Tongue (tissue), 2 donors: ENCODE data around the gene ALKBH3. TPM values are rescaled to one million over a fixed set of nuclear protein-coding genes. Genes with fewer than 3 reads are reported as not detected.

Experiments
- DNase-seq: peaks from one replicate; pipeline ENCODE4 v3.0.0-alpha.2; 2015
- total RNA-seq: library from RNA; depleted of rRNA; stranded (reverse); fragments of >200 nt; gene quantifications from one replicate; pipeline ENCODE4 v1.2.3, GENCODE V29; 2014

ALKBH3 gene
- total RNA-seq, 1 donor from 2014 or later, result 27.3 TPM

DNA sequence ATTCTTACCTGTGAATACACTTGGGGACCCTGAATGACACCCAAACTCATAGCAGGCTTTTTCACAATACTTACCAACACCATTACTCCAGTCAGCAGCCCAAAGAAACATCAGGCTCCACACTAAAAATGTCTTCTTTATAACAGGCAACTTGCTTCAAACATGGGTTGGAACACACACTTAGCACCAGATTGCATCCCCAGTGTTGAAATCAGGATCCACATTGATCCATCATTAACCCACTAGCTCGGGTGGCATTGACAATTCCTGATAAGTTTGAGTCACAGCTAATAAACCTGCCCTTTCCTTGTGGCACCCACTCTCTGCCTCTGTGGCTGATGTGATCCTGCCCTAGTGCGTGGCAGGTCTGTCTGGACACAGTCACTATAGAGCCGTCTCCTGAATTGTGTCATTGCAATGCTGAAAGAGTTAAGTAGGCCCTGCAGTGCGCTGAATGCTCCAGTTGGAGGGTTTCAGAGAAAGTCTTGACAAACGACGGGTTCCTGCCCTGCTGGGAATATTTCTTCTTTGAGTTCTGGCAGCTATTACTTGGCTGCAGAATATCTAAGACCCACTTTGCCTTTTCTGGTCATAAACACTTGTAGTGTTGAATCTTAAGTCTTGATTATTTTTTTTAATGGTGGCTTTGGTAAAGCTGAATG lies 42.2 kb downstream of the ALKBH3 start:
- DNase-seq, result no peak

DNA sequence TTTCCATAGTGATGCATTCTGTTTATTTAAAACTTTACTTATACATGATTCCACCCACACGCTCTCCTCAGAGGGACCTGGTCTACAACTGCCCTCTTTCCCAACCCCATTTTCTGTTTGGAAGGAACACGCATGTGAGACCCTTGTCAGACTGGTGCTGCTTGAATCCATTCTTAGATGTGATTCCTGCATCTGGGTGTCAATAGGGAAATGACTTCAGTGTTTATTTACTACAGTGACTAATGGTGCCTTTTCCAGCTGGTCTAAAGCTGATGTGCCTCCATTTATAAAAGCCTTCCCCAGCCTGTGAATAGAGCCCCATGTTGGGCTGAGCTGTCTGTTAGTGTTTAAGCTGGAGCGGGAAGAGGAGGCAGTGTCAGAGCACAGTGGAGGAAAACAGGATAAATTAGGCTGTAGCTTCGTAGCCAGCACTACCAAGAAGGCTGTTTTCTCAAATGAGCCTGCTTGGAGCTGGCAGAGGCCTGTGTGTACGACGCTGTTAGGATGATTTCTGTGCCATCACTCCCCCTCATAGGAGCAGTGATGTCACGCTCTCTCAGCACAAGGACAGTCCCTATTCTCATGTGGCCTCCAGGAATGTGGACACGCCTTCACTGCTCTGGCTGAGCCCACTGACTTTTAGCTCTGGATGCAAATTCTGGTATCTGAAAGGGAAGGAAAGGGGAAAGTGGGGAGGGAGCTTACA lies 42.9 kb downstream of the ALKBH3 start:
- DNase-seq, result peak; percentile 76

DNA sequence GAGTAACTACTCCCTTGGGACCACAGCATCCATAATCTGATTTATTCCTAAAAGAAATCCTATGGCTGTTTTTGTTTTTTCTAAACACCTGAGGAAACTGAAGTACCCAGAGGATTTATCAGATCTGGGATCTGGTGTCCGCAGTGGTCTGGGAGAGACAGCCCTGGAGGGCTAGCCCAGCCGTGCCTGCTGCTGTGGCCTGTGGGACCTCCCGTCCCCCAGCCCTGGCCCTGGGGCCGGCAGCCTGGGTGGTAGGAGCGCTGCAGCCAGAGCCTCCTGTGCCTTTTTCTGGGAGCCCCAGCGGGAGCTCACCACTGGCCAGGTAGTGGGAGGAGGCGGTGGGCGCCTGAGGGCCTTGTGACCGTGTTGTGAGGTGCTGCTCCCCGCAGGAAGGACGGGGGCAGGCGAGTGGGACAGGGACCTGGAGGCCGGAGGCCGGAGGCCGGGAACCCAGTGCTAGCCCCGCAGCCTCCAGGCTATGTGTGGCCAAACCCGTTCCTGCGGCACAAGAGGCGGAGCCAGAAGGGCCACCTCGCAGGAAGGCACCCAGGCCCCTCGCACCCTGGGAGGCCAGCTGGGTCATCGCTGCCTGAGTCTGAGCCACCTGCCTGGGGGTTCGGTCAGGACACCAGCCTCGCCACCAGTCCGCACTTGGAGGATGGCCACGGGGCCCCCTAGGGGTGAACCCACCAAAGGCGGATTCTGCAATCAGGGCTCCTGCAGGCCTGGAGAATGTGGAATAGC lies 43.7 kb downstream of the ALKBH3 start:
- no peak for DNase-seq

DNA sequence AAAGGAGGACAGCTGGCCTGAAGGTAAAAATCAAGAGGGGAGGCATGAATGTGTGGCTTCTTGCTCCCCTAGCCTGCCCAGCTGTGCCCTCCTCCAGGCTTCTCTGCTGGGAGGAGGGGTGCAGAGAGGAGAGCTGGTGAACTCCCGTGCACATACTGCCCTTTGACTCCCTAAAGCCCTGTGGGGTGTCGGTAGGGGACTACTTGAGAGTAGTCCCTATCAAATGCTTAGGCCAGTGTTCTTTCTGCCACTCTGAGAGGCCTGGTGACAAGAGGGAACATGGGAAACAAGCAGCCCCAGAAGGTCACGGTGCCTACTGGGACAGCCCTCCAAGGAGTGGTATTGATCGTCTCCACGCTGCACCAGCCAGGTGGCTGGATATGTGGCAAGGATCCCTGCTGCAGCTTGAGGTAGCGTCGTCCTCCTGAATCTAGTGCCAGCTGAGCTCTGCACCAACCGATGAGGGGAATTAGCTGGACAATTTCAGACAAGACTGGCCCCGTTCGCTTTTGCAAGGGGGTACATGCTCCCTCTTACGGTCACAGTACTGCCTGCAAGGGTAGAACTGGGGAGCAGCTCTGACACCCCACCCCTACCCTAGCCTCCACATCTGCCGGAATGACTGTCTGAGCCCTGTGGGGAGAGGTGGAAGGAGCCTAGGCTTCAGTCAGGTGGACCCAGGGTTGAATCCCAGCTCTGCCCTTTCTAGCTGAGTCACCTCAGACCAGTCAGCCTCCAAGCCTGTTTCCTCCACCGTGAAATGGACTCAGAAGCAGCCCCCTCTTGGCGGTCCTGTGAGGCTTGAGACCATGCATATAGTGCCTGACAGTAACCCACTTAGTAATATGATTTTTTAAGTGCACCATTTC lies 44.7 kb downstream of the ALKBH3 start:
- no peak for DNase-seq

DNA sequence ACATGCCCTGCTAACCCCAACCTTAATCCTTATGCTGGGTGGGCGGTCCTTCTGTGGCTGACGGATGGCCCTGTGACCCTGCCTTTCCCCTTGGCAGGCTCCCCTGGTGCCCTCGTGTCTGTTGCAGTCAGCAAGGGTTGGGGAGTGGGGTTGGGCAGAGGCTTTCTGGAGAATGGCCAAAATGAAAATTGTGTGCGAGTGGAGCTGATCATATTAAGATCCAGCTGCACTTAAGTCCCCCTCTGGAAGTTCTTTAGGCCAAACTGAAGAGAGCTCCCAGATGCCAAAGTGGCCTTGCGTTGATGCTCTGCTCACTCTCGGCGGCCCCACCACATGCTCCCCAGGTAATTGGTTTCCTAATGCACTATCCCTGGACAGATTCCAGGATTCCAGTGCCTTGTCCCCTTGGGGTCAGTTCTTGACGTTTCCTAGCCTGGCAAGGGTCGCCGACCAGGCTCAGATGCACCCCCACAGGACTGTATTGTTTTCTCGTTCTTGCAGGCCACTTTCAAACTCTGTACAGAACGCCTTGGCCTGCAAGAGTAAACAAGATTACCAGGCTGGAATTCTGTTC lies 45.4 kb downstream of the ALKBH3 start:
- peak; percentile 69 for DNase-seq

DNA sequence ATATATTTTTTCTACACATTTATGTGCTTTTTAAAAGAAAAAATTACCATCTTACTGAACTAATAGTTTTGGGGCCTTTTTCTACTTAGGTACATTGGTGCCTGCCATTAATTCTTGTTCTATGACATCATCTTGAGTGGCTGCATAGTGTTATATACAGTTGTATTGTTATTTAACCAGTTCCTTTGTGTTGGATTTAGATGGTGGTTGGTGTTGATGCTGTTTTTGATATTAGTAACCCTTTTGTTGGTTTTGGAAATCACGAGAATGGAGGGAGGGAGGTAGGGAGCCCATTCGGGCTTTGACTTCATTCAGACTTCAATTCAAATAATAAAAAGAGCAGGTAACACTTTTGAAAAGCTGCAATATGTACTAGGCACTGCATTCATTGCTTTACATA lies 46.4 kb downstream of the ALKBH3 start:
- DNase-seq, result no peak

DNA sequence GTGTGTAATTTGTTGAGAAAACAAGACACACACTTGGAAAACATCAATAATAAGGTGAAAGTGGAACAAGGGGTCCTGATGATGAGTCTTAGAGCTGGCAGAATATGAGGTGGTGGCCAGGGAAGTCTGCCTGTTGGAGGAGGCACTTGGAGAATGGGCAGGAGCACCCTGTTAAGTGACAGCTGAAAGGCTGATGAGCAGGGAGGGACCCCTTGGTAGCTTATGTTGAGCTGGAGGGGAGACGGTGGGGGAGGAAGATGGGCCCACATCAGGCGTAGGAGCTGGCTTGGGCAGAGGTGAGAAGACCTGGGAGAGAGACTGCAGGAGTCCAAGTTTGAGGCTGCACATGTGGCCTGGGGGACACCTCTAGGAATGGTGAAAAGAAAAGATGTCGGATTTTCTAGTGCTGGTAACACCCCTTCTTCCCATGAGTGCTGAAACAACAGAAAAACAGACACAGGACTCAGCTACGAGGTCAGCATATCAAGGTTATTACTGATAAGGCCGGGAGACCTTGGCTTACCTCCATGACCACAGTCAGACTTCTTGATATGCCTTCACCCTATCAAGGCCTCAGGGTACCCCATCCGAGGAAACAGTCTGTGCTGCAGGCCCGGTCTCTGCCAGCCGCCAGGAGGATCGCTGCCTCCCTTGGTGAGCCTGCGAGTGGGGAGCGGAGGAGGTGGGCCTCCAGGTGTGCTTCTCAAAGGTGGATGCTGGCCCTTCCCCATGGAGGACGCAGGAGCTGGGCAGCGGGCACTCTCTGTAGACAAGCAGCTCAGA lies 47.5 kb downstream of the ALKBH3 start:
- DNase-seq, result no peak

DNA sequence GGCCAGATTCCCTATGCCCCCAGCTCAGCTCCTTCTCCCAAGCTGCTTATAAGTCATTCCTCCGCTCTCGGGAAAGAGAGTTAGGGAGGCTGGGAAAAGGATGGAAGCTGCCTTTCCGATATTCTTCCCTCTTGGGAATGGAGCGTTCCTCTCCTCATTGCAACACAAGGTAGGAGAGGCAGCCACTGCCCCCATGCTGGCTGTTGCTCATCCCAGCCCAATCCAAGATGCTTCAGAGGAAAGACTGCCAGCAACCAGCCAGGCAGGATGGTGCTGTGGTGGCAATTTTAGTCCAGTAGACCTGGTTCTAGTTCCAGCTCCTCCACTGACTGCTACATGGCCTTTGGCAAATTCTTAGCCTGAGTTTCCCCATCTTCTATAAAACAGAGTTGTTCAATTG lies 48.1 kb downstream of the ALKBH3 start:
- DNase-seq, result no peak

DNA sequence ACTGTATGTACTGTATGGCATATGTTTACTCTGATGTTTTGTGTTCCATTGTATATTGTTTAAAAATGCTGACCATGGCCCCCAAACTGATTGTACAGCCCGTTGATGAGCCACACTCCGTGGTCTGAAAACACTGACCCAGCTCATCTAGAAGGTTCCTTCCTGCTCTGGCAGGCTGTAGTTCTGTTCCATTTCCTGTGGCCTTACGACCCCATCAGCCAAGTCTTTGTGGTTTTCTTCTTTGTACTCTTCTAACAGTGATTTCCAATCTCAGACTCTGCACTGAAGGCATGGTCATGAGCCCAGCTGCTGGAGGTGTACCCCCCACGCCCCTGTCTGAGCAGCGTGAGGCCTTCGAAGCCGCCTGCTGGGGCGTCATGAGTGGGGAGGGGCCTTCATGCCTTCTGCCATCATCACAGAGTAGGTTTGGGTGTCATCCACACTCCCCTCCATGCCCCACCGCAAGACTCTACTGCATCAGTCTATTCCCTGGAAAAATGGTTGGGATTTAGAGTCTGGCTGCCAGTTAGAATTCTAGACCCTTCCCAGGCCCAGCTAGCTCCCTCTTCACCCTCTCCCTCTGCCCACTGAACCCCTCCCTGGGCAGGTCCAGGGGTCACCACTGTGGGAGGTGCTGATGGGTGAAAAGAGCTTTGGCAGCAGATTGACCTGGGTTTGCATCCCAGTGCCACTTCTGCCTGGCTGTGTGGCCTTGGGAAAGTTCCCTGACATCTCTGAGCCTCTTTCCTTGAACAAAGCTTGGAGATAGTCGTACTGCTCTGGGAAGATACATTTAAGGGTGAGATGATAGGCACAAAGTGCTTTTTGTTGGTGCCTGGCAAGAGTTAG lies 50.5 kb downstream of the ALKBH3 start:
- DNase-seq, result no peak

DNA sequence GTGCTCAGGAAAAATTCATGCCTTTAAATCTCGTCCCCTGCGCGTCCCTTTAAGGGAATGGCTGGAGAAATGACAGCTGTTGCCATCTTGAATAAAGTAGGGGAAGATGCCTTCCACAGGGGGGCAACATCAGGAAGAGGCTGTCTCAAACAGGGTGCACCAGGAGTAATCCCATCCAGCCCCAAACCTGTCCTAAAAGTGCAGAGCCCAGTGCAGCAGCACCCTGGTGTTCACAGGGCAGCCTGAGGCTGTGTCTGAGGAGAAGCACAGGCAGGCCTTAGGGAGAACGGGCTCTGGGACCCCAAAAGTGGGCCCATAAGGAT lies 51.0 kb downstream of the ALKBH3 start:
- DNase-seq, result peak; percentile 38

DNA sequence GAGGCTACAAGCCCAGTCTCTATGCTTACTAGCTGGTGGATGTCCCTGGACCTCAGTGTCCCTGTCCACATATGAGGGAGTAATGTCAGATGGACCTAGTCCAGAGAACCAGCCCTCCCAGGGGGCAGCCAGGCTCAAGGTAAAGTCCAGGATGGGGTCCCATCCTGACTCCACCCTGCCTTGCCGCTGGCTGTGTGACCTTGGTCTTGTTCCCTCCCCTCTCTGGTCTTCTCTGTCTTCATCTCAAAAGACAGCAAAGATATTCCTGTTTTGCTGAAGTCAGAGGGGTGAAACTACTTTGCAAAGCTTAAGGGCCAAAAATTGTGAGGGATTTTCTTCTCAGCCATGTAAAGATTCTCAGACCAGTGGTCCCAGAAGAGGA lies 52.6 kb downstream of the ALKBH3 start:
- DNase-seq, result no peak

DNA sequence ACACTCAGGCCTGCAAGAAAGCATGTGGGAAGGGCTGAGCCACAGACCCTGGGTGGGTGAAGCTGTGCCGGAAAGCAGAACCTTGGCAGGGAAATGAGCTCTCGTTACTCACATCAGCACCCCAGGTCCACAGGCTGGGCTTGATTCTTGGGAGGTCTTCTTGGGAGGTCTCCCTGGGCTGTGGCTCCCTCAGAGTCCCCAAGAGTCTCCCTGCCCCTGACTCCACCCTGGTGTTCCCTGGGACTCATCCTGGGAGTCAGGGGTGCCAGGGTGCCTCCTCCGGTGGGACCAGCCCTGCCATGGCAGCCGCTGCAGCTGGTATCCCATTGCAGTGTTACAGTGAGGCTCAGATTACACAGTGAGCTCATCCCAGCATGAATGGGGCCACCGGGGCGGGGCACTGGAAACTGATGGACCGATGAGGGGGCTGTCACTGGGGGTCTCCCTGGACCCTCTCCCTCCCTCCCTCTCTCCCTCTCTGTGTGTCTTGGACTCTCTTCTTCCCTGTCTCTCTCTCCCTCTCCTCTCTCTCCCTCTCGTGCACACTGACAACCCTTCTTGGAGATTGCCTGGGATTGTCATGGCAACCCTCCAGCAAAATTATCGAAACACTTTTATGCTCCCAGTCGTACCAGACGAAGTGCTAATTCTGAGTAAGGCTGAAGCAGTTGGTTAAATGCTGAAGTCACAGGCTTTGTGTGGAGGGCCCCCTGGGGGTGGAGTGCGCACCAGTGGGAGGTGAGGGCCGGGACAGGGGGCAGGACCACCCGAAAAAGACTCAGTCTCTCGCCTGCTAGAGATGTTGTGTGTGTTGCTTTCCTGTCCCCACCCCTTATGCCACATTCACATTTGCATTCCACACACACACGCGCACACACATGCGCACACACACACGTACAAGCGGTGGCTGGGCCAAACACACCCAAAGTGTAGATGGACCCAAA lies 53.2 kb downstream of the ALKBH3 start:
- DNase-seq, result peak; percentile 71

DNA sequence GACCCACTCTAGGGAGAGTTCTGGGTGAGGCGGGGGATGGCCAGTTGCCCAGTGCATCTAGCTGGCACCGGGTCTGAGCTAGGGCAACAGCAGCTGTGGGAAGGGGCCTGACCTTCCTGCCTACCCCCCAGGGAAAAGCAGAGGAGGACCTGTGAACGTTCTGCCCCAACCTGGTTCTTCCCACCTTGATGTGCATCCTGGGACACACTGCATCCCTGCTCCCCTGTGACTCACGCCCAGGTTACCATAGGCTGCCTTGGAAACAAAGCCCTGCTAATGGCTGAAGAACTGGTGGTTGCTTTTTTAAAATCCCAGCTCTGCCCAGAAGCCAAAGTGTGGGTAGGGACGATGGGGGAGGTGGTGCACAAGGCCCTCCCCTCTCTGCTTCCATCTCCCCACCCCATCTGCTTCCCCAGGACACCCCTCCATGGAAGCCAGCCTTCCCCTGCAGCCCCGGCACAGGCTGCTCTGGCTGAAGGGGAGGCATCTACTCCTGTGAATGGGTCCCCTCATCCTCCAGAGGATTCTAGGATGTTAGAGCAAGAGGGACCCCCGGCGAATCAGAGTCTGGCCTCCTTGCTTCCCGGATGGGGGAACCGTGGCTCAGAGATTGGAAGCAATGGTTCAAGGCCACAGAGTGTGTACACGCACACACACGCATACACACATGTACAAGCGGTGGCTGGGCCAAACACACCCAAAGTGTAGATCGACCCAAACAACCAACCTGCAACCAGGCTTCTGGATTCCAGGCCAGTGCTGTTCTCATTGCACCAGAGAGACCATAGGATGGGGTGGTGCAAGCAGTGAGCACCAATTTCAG lies 54.2 kb downstream of the ALKBH3 start:
- DNase-seq, result no peak

DNA sequence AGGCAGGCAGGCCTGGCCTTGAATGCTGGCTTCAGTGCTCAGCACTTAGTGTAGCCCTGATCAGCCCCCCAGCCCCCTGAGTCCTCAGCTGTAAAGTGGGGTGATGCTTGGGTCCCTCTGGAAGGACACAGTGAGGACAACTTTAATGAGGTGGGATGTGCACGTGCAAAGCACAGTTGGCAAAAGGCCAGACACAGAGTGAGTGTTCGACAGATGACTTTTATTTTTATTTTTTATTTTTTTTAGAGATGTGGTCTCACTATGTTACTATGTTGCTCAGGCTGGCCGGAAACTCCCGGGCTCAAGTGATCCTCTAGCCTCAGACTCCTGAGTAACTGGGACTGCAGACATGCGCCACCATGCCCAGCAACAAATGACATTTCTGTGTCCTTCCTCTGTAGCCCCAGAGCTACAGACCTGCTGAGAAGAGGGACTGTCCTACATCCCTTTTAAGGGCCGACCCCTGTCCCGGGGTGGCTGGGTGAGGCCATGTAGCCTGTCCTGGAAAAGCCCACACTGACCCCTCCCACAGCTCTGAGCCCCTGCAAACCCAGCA lies 54.9 kb downstream of the ALKBH3 start:
- no peak for DNase-seq

DNA sequence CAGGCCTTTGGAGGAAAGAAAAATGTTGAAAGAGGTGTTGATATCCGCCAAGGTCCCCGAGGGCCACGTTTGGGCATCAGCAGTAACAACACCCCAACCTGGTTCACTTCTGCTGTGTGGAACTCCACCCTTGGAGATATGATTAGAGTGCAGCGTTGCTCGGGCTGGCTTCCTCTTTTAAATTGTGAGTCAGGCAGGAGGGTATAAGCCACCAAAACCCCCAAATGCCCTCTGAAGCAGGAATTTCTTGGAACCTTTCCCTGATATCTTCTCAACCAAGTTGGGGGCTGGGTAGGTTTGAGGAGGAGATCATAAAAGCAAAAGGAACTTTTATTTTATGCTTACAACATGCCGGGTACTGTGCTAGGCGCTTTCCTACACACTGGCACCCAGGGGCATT lies 55.4 kb downstream of the ALKBH3 start:
- no peak for DNase-seq

DNA sequence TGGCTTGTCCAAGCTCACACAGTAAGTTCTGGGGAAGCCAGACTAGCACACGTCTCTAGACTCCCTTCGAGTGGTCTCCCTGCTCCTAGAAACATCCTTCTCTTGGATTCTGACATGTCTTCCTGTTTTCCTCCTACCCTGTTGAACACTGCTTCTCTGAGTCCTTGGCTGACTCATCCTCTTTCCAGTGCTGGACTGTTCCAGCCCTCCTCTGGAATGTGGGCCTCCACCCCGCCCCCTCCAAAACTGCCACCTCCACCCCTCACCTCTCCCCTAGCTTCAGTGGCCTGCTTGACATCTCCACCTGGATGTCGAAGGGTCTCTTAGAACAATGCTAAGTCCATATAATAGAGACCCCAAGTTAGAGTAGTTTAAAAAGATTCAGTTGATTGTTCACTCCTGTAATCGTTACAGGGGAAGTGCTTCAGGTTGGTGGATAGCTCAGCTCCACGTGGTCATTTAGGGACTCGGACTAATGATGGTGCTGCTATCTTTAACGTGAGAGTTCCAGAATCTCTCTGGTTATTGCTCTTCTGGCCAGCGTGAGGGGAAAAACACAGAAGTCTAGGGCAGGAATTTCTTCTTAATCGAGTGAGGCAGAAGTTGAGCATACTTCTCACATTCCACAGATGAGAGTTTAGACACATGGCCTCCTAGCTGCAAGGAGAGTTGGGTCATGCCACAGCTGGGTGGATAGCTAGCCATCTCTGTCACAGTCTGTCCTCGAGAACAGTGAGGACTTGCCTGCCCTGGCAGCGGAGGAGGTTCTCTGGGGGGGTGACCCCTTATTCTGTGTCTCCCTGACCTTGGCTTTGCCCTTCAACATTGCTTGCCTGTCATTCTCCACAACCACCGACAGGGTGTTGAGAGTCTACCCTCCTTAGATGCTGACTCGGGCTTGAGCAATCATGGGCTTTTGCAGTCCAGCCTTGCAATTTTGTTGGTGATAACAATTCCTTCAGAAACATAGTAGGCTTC lies 57.1 kb downstream of the ALKBH3 start:
- no peak for DNase-seq
